WTC11 (cell line): ENCODE results near the gene TCF20.

Source experiments
- CTCF ChIP-seq: fragments of 200-600 bp; IDR thresholded peaks from 2 replicates; pipeline ENCODE4 v1.8.0; 2022; ENCODE audit warnings: antibody characterized with exemption
- E2F1 ChIP-seq: sonication (generic); formaldehyde crosslinking; IDR thresholded peaks from 2 replicates; pipeline ENCODE4 v1.8.0; 2022; ENCODE audit warnings: mild to moderate bottlenecking, missing genetic modification reagents
- ELF4 ChIP-seq: sonication (generic); formaldehyde crosslinking; IDR thresholded peaks from 2 replicates; pipeline ENCODE4 v1.8.1; 2022; ENCODE audit warnings: low read depth, mild to moderate bottlenecking, moderate library complexity, missing genetic modification reagents
- JAZF1 ChIP-seq: fragments of 250-450 bp; sonication (Bioruptor Pico); IDR thresholded peaks from 2 replicates; pipeline ENCODE4 v1.9.0; 2021; ENCODE audit warnings: moderate library complexity, mild to moderate bottlenecking, inconsistent platforms
- JUN ChIP-seq: sonication (generic); formaldehyde crosslinking; IDR thresholded peaks from 2 replicates; pipeline ENCODE4 v1.8.0; 2023; ENCODE audit warnings: mild to moderate bottlenecking, missing genetic modification reagents
- SOX15 ChIP-seq: fragments of 250-450 bp; sonication (Bioruptor Pico); IDR thresholded peaks from 2 replicates; pipeline ENCODE4 v1.9.0; 2021; ENCODE audit warnings: mild to moderate bottlenecking
- SP1 ChIP-seq: sonication (generic); formaldehyde crosslinking; conservative IDR thresholded peaks from 2 replicates; pipeline ENCODE4 v1.8.1; 2022; ENCODE audit warnings: missing genetic modification reagents
- STAT6 ChIP-seq: sonication (generic); formaldehyde crosslinking; conservative IDR thresholded peaks from 2 replicates; pipeline ENCODE4 v1.8.1; 2023; ENCODE audit warnings: mild to moderate bottlenecking, low read depth, missing genetic modification reagents, moderate library complexity
- ZNF232 ChIP-seq: sonication (generic); formaldehyde crosslinking; IDR thresholded peaks from 2 replicates; pipeline ENCODE4 v1.8.0; 2022; ENCODE audit warnings: mild to moderate bottlenecking, missing genetic modification reagents
- ZNF425 ChIP-seq: fragments of 250-450 bp; sonication (Bioruptor Pico); conservative IDR thresholded peaks from 2 replicates; pipeline ENCODE4 v1.9.0; 2021; ENCODE audit warnings: mild to moderate bottlenecking
- ZNF512 ChIP-seq: sonication (generic); formaldehyde crosslinking; IDR thresholded peaks from 2 replicates; pipeline ENCODE4 v1.8.1; 2022; ENCODE audit warnings: missing genetic modification reagents, borderline replicate concordance

- no peak for TF ChIP-seq CTCF
- TF ChIP-seq JUN (CRISPR knock-in tag): no peak
- TF ChIP-seq ZNF512: no peak
- no peak for TF ChIP-seq STAT6 (CRISPR knock-in tag)
- TF ChIP-seq SOX15 (CRISPR knock-in tag): no peak
- no peak for TF ChIP-seq JAZF1 (CRISPR knock-in tag)
- TF ChIP-seq ZNF232 (CRISPR knock-in tag): no peak
- TF ChIP-seq SP1 (CRISPR knock-in tag): no peak
- no peak for TF ChIP-seq ELF4 (CRISPR knock-in tag)
- no peak for TF ChIP-seq E2F1 (CRISPR knock-in tag)
- no peak for TF ChIP-seq ZNF425 (CRISPR knock-in tag)
Observed at GRCh38 chr22:42236848-42237247, 33.6 kb downstream of the TCF20 start.
